ENCODE results near the gene OR1L8.
"Not testable (repeated sequence)": the region's sequence is repeated elsewhere in the genome, so short reads cannot be mapped to it uniquely, and the experiment has no call there.

The OR1L8 gene, protein sequence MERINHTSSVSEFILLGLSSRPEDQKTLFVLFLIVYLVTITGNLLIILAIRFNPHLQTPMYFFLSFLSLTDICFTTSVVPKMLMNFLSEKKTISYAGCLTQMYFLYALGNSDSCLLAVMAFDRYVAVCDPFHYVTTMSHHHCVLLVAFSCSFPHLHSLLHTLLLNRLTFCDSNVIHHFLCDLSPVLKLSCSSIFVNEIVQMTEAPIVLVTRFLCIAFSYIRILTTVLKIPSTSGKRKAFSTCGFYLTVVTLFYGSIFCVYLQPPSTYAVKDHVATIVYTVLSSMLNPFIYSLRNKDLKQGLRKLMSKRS

GRCh38 chr9:122583284-122583683 lies at the start of gene OR1L8:
Gene OR1L8 (minus strand): TSS chr9:122583384. CDS start chr9:122568477, 14,907 bp downstream.
- H2AFZ ChIP-seq (ENCODE audit: low read depth, low read length); H3K36me3 ChIP-seq (ENCODE audit: insufficient read depth, low read length); H3K9me3 ChIP-seq (ENCODE audit: low read length); H3K4me3 ChIP-seq (ENCODE audit: low read length); H3K27me3 ChIP-seq (ENCODE audit: insufficient read depth, low read length); H3K4me1 ChIP-seq (ENCODE audit: insufficient read depth, low read length): not testable (repeated sequence)

GRCh38 chr9:122619996-122620395 lies 36.8 kb upstream of the OR1L8 start:
- Histone ChIP-seq H3K36me3 (ENCODE audit: insufficient read depth, low read length) (no peaks in the 10 kb centered on the region), H3K9me3 (ENCODE audit: low read length) (no peaks in the 10 kb centered on the region), H3K4me1 (ENCODE audit: insufficient read depth, low read length) (no peaks in the 10 kb centered on the region), H2AFZ (ENCODE audit: low read depth, low read length) (no peak overlapping the region), H3K27me3 (ENCODE audit: insufficient read depth, low read length) (no peaks in the 10 kb centered on the region), H3K4me3 (ENCODE audit: low read length) (no peak overlapping the region)

- Histone ChIP-seq H3K4me1 (ENCODE audit: insufficient read depth, low read length) (no peaks in the 10 kb centered on the region), H3K9me3 (ENCODE audit: low read length) (no peaks in the 10 kb centered on the region), H3K36me3 (ENCODE audit: insufficient read depth, low read length) (no peaks in the 10 kb centered on the region), H3K27me3 (ENCODE audit: insufficient read depth, low read length) (peaks cover 4% of the 10 kb centered on the region), H2AFZ (ENCODE audit: low read depth, low read length) (no peak within 1 kb of the TSS), H3K4me3 (ENCODE audit: low read length) (no peak within 1 kb of the TSS)
Observed at GRCh38 chr9:122614362-122614761, 31.2 kb upstream of the OR1L8 start, which contains the start of gene OR1Q1. Gene OR1Q1 (plus strand): TSS chr9:122614738. CDS start chr9:122614738, 0 bp downstream.

DNA sequence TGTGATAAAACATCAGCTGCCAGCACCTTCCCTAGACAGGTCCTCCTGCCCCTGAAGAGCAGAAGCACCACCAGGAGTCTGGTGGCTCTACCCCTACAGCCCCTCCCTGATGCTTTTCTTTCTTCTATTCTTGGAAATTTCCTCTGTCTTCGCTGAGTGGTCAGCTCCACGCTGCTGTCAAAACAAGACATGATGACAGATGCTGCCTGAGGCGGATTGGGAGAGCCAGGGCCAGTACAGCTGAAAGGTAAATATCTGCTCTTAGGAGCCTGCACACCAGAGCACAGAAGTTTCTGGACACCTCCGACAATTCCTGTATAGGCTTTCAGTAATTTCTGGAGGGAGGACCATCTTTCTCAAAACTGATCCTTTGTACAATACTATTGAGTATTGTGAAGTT lies 26.6 kb upstream of the OR1L8 start:
- no peak overlapping the region for H2AFZ ChIP-seq (ENCODE audit: low read depth, low read length)
- no peaks in the 10 kb centered on the region for H3K9me3 ChIP-seq (ENCODE audit: low read length)

DNA sequence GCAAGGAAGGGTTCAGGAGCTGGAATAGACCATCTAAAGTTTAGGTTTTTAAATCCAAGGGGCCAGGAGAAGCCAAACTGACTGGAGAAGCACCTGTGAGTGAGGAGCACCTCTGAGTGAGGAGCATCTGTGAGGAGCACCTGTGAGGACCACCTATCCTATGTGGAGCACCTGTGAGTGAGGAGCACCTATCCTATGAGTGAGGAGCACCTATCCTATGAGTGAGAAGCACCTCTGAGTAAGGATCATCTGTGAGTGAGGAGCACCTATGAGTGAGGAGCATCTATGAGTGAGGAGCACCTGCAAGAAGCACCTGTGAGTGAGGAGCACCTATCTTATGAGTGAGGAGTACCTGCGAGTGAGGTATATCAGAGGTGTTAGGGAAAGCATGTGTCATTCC lies 23.4 kb upstream of the OR1L8 start:
- no peaks in the 10 kb centered on the region for H3K9me3 ChIP-seq (ENCODE audit: low read length)
- H3K4me3 ChIP-seq (ENCODE audit: low read length) = no peak overlapping the region

More for the DNA sequence above, 26.6 kb upstream of the OR1L8 start:
- Histone ChIP-seq H3K4me3 (ENCODE audit: low read length) (no peak overlapping the region), H3K36me3 (ENCODE audit: insufficient read depth, low read length) (no peaks in the 10 kb centered on the region), H3K4me1 (ENCODE audit: insufficient read depth, low read length) (no peaks in the 10 kb centered on the region), H3K27me3 (ENCODE audit: insufficient read depth, low read length) (peaks cover 4% of the 10 kb centered on the region)

DNA sequence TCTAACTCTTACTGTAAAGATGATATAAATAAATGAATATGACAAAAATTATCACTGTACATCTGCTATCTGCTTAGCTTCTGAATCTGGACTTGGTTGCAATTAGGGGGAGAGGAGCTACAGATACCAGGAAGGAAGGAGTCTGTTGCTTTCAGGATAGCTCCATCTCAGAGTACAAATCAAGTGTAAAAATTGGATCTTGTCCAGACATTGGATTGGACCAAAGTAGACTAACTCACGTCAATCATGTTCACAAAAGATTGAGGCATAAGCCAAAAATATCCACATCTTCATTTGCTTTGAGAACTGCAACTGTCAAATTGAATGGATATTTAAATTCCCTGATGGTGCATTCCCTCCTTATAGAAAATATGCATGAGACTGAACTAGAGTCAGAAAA lies 22.5 kb upstream of the OR1L8 start:
- Histone ChIP-seq H3K9me3 (ENCODE audit: low read length) (no peaks in the 10 kb centered on the region), H3K4me3 (ENCODE audit: low read length) (no peak overlapping the region), H3K27me3 (ENCODE audit: insufficient read depth, low read length) (peaks cover 4% of the 10 kb centered on the region), H3K36me3 (ENCODE audit: insufficient read depth, low read length) (no peaks in the 10 kb centered on the region), H3K4me1 (ENCODE audit: insufficient read depth, low read length) (no peaks in the 10 kb centered on the region), H2AFZ (ENCODE audit: low read depth, low read length) (no peak overlapping the region)

More for the DNA sequence above, 23.4 kb upstream of the OR1L8 start:
- Histone ChIP-seq H3K27me3 (ENCODE audit: insufficient read depth, low read length) (peaks cover 4% of the 10 kb centered on the region), H3K36me3 (ENCODE audit: insufficient read depth, low read length) (no peaks in the 10 kb centered on the region), H3K4me1 (ENCODE audit: insufficient read depth, low read length) (no peaks in the 10 kb centered on the region), H2AFZ (ENCODE audit: low read depth, low read length) (no peak overlapping the region)

GRCh38 chr9:122580360-122580759 lies 2.8 kb downstream of the OR1L8 start:
- Histone ChIP-seq H3K36me3 (ENCODE audit: insufficient read depth, low read length) (no peaks in the 10 kb centered on the region), H2AFZ (ENCODE audit: low read depth, low read length) (no peak overlapping the region), H3K4me1 (ENCODE audit: insufficient read depth, low read length) (no peaks in the 10 kb centered on the region), H3K4me3 (ENCODE audit: low read length) (no peak overlapping the region), H3K27me3 (ENCODE audit: insufficient read depth, low read length) (no peaks in the 10 kb centered on the region), H3K9me3 (ENCODE audit: low read length) (no peaks in the 10 kb centered on the region)

- Histone ChIP-seq H3K4me1 (ENCODE audit: insufficient read depth, low read length) (no peaks in the 10 kb centered on the region), H3K4me3 (ENCODE audit: low read length) (no peak overlapping the region), H3K9me3 (ENCODE audit: low read length) (no peaks in the 10 kb centered on the region), H3K36me3 (ENCODE audit: insufficient read depth, low read length) (no peaks in the 10 kb centered on the region), H3K27me3 (ENCODE audit: insufficient read depth, low read length) (no peaks in the 10 kb centered on the region), H2AFZ (ENCODE audit: low read depth, low read length) (no peak overlapping the region)
Observed at GRCh38 chr9:122579874-122580273, 3.3 kb downstream of the OR1L8 start.

DNA sequence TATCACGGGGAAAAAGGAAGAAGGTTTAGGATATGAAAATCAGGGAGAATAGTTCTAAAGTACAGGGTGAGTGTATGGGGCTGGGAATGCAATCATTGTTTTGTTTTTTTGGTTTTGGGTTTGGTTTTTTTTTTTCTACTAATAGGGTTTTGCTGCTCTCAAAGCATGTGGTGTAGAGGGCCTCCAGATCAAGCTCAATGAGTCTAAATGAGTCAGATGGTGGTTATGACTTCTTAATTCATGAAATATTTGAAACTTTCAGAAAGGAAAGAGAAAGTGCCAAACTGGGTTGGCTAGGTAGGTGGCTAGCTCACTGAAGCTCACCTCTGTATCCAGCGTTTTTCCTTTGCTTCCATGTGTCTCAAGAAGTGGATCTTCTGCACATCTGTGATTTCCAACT lies 10.7 kb downstream of the OR1L8 start:
- Histone ChIP-seq H3K4me1 (ENCODE audit: insufficient read depth, low read length) (no peaks in the 10 kb centered on the region), H2AFZ (ENCODE audit: low read depth, low read length) (no peak overlapping the region), H3K36me3 (ENCODE audit: insufficient read depth, low read length) (no peaks in the 10 kb centered on the region), H3K4me3 (ENCODE audit: low read length) (no peak overlapping the region), H3K9me3 (ENCODE audit: low read length) (no peaks in the 10 kb centered on the region), H3K27me3 (ENCODE audit: insufficient read depth, low read length) (no peaks in the 10 kb centered on the region)

DNA sequence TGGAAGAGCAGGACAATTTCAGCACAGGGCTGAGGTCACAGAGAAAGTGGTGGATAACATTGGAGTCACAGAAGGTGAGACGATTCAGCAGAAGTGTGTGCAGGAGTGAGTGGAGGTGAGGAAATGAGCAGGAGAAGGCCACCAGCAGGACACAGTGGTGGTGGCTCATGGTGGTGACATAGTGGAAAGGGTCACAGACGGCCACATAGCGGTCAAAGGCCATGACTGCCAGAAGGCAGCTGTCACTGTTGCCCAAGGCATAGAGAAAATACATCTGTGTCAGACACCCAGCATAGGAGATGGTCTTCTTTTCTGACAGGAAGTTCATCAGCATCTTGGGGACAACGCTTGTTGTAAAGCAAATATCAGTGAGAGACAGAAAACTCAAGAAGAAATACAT lies 15.3 kb downstream of the OR1L8 start:
- H3K9me3 ChIP-seq (ENCODE audit: low read length) = no peaks in the 10 kb centered on the region
- no peaks in the 10 kb centered on the region for H3K36me3 ChIP-seq (ENCODE audit: insufficient read depth, low read length)
- H3K27me3 ChIP-seq (ENCODE audit: insufficient read depth, low read length) = no peaks in the 10 kb centered on the region
- H2AFZ ChIP-seq (ENCODE audit: low read depth, low read length) = no peak overlapping the region
- H3K4me3 ChIP-seq (ENCODE audit: low read length) = no peak overlapping the region
- H3K4me1 ChIP-seq (ENCODE audit: insufficient read depth, low read length) = no peaks in the 10 kb centered on the region

GRCh38 chr9:122562134-122562760 lies 20.9 kb downstream of the OR1L8 start:
- H2AFZ ChIP-seq (ENCODE audit: low read depth, low read length) = no peak overlapping the region
- H3K27me3 ChIP-seq (ENCODE audit: insufficient read depth, low read length) = no peaks in the 10 kb centered on the region
- H3K4me1 ChIP-seq (ENCODE audit: insufficient read depth, low read length) = no peaks in the 10 kb centered on the region
- no peak overlapping the region for H3K4me3 ChIP-seq (ENCODE audit: low read length)
- no peaks in the 10 kb centered on the region for H3K36me3 ChIP-seq (ENCODE audit: insufficient read depth, low read length)
- H3K9me3 ChIP-seq (ENCODE audit: low read length) = no peaks in the 10 kb centered on the region

DNA sequence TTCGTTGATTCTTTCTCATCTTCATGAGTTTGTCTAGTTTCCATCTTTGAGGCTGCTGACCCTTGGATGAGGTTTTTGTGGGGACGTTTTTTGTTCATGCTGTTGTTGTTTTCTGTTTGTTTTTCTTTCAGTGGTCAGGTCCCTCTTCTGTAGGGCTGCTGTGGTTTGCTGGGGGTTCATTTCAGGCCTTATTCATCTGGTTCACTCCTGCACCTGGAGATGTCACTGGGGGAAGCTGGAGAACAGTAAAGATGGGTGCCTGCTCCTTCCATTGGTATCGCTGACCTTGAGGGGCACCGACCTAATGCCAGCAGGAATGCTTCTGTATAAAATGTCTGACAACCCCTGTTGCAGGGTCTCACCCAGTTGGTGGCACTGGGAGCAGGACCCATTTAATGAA lies 21.7 kb downstream of the OR1L8 start:
- no peak overlapping the region for H3K4me3 ChIP-seq (ENCODE audit: low read length)
- no peak overlapping the region for H2AFZ ChIP-seq (ENCODE audit: low read depth, low read length)
- no peaks in the 10 kb centered on the region for H3K36me3 ChIP-seq (ENCODE audit: insufficient read depth, low read length)
- no peaks in the 10 kb centered on the region for H3K4me1 ChIP-seq (ENCODE audit: insufficient read depth, low read length)
- no peaks in the 10 kb centered on the region for H3K27me3 ChIP-seq (ENCODE audit: insufficient read depth, low read length)
- no peaks in the 10 kb centered on the region for H3K9me3 ChIP-seq (ENCODE audit: low read length)

- H3K9me3 ChIP-seq (ENCODE audit: low read length) = no peaks in the 10 kb centered on the region
- no peak within 1 kb of the TSS for H3K4me3 ChIP-seq (ENCODE audit: low read length)
- peaks cover 7% of the 10 kb centered on the region for H3K27me3 ChIP-seq (ENCODE audit: insufficient read depth, low read length)
Observed at GRCh38 chr9:122552812-122553211, 30.4 kb downstream of the OR1L8 start, which contains the start of gene OR1N2. Gene OR1N2 (plus strand): TSS chr9:122553112. CDS start chr9:122553212, 100 bp downstream.

More at GRCh38 chr9:122552812-122553211, 30.4 kb downstream of the OR1L8 start, which contains the start of gene OR1N2:
- Histone ChIP-seq H3K4me1 (ENCODE audit: insufficient read depth, low read length) (no peaks in the 10 kb centered on the region), H3K36me3 (ENCODE audit: insufficient read depth, low read length) (no peaks in the 10 kb centered on the region), H2AFZ (ENCODE audit: low read depth, low read length) (no peak within 1 kb of the TSS)
